ENCODE data around the gene HIVEP3. TPM values are rescaled to one million over a fixed set of nuclear protein-coding genes. Genes with fewer than 3 reads are reported as not detected.

The HIVEP3 gene
- total and polyA plus RNA-seq, 2 of the 13 experiments (the other 11 are each of a cell fraction or from before 2014, with no cell fraction given), result 0.05 TPM; not detected in 1

GRCh38 chr1:41863718-41864117 is 55.0 kb downstream of the HIVEP3 start:
- no peak overlapping the region for H2AFZ ChIP-seq (ENCODE audit: low read length)
- no peak for ATAC-seq
- H3K27ac ChIP-seq (ENCODE audit: extremely low read length, insufficient read depth, low read length), result no peak overlapping the region
- H3K4me1 ChIP-seq (ENCODE audit: insufficient read depth, low read length), result no peaks in the 10 kb centered on the region
- no peak for TF ChIP-seq ZNF484 (CRISPR knock-in tag; IDR thresholded peaks at IDR 0.05; ENCODE audit: borderline replicate concordance, low read depth)
- no peak for TF ChIP-seq MNT (IDR thresholded peaks at IDR 0.05)
- TF ChIP-seq ZSCAN12 (CRISPR knock-in tag; IDR thresholded peaks at IDR 0.05), result no peak
- no peak for TF ChIP-seq CHCHD3 (CRISPR knock-in tag; IDR thresholded peaks at IDR 0.05)
- no peak for TF ChIP-seq ZNF766 (CRISPR knock-in tag; IDR thresholded peaks at IDR 0.05; ENCODE audit: borderline replicate concordance)
- TF ChIP-seq ZNF546 (CRISPR knock-in tag; conservative IDR thresholded peaks at IDR 0.05), result no peak
- TF ChIP-seq FOSL2 (CRISPR knock-in tag; IDR thresholded peaks at IDR 0.05), result no peak
- TF ChIP-seq KDM5A (IDR thresholded peaks at IDR 0.05; ENCODE audit: borderline replicate concordance, low read length), result no peak
- H3K79me2 ChIP-seq (ENCODE audit: insufficient read depth, low read length), result no peaks in the 10 kb centered on the region
- ChIA-PET CTCF (ENCODE audit: low intra/inter-chr PET ratio, low total read pairs) (no interaction called here), POLR2A (no interaction called here)
- no peaks in the 10 kb centered on the region for H3K9me3 ChIP-seq (ENCODE audit: low read length)
- H3K4me3 ChIP-seq (replicated peaks in 1 of 3; ENCODE audit: insufficient read depth in 1 of 3, low read depth in 2 of 3, low read length in 3 of 3), result no peak overlapping the region
- no peak overlapping the region for H3K4me2 ChIP-seq (ENCODE audit: low read depth, low read length)
- in situ Hi-C loops (cut with HindIII; ENCODE audit: extremely low pct_ligation_motif_present, low pct_unique_long_range_greater_than_20kb), result no loop called here
- no peak overlapping the region for H3K9ac ChIP-seq (ENCODE audit: insufficient read depth, low read depth, low read length)
- peaks cover 0 to 5% of the 10 kb centered on the region in 2 experiments; a peak in 2 of 5 replicates for H3K27me3 ChIP-seq (ENCODE audit: control insufficient read depth in 1 of 2, insufficient read depth in 2 of 2, low read length in 2 of 2)
- H3K36me3 ChIP-seq (replicated peaks in 1 of 2; ENCODE audit: control insufficient read depth in 1 of 2, insufficient read depth in 2 of 2, low read length in 2 of 2), result no peaks in the 10 kb centered on the region
- WGBS (ENCODE audit: low lambda C conversion rate), result 8% methylated on average over 4 of the region's 4 CpGs
- H4K20me1 ChIP-seq (ENCODE audit: insufficient read depth, low read length), result no peaks in the 10 kb centered on the region
- FAIRE-seq, result no peak
- no TSS peak for BruUV-seq (replicated peaks)
- intact Hi-C loops (cut with micrococcal nuclease; ENCODE audit: unreplicated experiment), result no loop called here
- DNase-seq (ENCODE audit: low spot score), result no peak

All from HepG2 (cell line).